ENCODE results near the gene CHMP2A.

CHMP2A gene

DNA sequence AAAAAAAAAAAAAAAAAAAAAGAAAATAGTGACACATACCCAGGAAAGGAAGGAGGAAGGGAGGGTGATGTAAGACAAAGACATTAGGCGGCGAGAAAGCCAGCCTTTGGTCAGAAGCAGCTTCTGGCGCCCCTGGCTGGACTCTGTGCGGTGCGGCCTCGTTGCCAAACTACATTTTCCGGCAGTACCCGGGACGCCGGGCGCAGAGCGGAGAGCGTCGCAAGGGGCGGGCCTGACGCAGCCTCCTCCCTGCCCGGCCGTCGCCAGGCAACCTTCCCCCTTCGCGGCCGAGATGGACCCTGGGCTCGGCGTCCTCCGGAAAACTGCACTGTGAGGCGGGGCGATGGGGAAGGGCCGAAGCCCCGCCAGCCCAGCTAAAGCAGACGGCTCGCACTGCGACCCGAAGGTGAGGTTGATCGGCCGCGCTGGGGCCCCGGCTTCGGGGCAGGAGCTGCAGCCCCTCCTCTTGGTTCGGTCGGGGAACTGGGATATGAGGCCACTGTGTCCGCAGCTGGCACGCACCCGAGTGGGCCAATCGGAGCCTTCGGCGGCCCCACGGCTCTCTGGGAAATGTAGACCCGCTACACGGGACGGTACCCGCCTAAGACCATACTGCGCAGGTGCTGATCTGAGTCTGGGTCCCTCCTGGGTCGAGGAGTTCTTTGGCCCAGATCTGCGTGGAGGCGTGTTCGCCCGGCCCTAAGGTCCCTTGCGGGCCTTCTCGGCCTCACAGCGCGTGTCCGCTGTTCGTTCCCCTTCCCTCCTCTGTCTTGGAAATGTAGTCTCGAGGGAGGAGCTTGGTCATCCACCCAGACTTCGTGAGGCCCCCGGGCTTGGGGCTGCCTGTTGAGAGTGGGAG lies 20.5 kb upstream of the CHMP2A start:
- Histone ChIP-seq H3K4me2 (ENCODE audit: low read length) (peak overlapping the region; percentile 99), H3K27ac (ENCODE audit: low read depth, low read length) (peak overlapping the region; percentile 57)

DNA sequence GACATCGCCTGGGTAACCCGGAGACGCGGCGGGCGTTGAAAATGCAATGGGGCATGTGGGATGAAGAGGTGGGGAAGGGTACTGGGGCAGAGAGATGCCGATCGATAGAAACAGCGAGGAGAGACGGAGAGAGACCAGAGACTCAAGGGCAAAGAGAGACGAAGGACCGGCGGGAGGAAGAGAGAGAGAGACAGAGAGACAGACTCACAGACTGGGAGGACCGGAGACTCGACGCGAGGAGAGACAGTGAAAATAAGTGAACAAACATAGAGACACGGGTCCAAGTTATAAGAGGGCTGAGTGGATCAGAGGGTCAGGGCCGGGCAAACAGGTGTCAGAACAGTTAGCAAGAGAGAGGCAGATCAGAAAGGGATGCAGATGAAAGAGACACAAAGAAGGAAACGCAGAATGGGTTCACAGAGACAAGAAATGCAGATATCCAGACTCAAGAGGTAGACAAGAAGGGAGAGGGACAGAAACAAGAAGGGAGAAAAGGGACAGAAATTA lies 18.8 kb upstream of the CHMP2A start:
- peaks cover 8% of the 10 kb centered on the region for H3F3A ChIP-seq (ENCODE audit: control insufficient read depth, insufficient read depth)
- no peaks in the 10 kb centered on the region for H3K9me3 ChIP-seq (ENCODE audit: control insufficient read depth, insufficient read depth, low read length)
- H3K4me1 ChIP-seq (ENCODE audit: control insufficient read depth, low read length) = peaks cover 33% of the 10 kb centered on the region
- peaks cover 21% of the 10 kb centered on the region for H3K36me3 ChIP-seq (ENCODE audit: control insufficient read depth, low read length)
- H3K4me3 ChIP-seq (ENCODE audit: low read length) = peak overlapping the region; percentile 76
- no peak for TF ChIP-seq EZH2phosphoT487 (IDR thresholded peaks at IDR 0.05; ENCODE audit: borderline replicate concordance, low read length)
- no peak for TF ChIP-seq CTCF (IDR thresholded peaks at IDR 0.05; ENCODE audit: low read depth, low read length, poor library complexity, severe bottlenecking)
- peak overlapping the region; percentile 54 for H3K27ac ChIP-seq (ENCODE audit: low read depth, low read length)
- no peaks in the 10 kb centered on the region for H3K27me3 ChIP-seq (ENCODE audit: control insufficient read depth, low read length)
- no peaks in the 10 kb centered on the region for H3K9me2 ChIP-seq (replicated peaks; ENCODE audit: control insufficient read depth, low read length)
- no peaks in the 10 kb centered on the region for H4K20me1 ChIP-seq (ENCODE audit: control insufficient read depth, insufficient read depth, low read depth, low read length)
- peaks cover 29% of the 10 kb centered on the region for H3K79me2 ChIP-seq (ENCODE audit: control insufficient read depth, low read length)
- peak overlapping the region; percentile 99 for H3K4me2 ChIP-seq (ENCODE audit: low read length)

More for the DNA sequence above, 20.5 kb upstream of the CHMP2A start:
- Histone ChIP-seq H3K4me1 (ENCODE audit: control insufficient read depth, low read length) (peaks cover 43% of the 10 kb centered on the region), H3K27me3 (ENCODE audit: control insufficient read depth, low read length) (no peaks in the 10 kb centered on the region), H3K4me3 (ENCODE audit: low read length) (peak overlapping the region; percentile 76), H3K79me2 (ENCODE audit: control insufficient read depth, low read length) (peaks cover 45% of the 10 kb centered on the region), H3K9me2 (replicated peaks; ENCODE audit: control insufficient read depth, low read length) (no peaks in the 10 kb centered on the region), H3F3A (ENCODE audit: control insufficient read depth, insufficient read depth) (peaks cover 14% of the 10 kb centered on the region), H4K20me1 (ENCODE audit: control insufficient read depth, insufficient read depth, low read depth, low read length) (no peaks in the 10 kb centered on the region), H3K9me3 (ENCODE audit: control insufficient read depth, insufficient read depth, low read length) (no peaks in the 10 kb centered on the region), H3K36me3 (ENCODE audit: control insufficient read depth, low read length) (peaks cover 7% of the 10 kb centered on the region)
- no peak for TF ChIP-seq CTCF (IDR thresholded peaks at IDR 0.05; ENCODE audit: low read depth, low read length, poor library complexity, severe bottlenecking)
- no peak for TF ChIP-seq EZH2phosphoT487 (IDR thresholded peaks at IDR 0.05; ENCODE audit: borderline replicate concordance, low read length)

- Histone ChIP-seq H4K20me1 (ENCODE audit: control insufficient read depth, insufficient read depth, low read depth, low read length) (no peaks in the 10 kb centered on the region), H3K4me3 (ENCODE audit: low read length) (peak within 1 kb of the TSS; percentile 76), H3K79me2 (ENCODE audit: control insufficient read depth, low read length) (peaks cover 23% of the 10 kb centered on the region), H3K4me2 (ENCODE audit: low read length) (peak within 1 kb of the TSS; percentile 99), H3K27me3 (ENCODE audit: control insufficient read depth, low read length) (no peaks in the 10 kb centered on the region), H3F3A (ENCODE audit: control insufficient read depth, insufficient read depth) (peaks cover 9% of the 10 kb centered on the region), H3K9me2 (replicated peaks; ENCODE audit: control insufficient read depth, low read length) (no peaks in the 10 kb centered on the region), H3K27ac (ENCODE audit: low read depth, low read length) (peak within 1 kb of the TSS; percentile 86), H3K4me1 (ENCODE audit: control insufficient read depth, low read length) (peaks cover 27% of the 10 kb centered on the region), H3K36me3 (ENCODE audit: control insufficient read depth, low read length) (peaks cover 24% of the 10 kb centered on the region), H3K9me3 (ENCODE audit: control insufficient read depth, insufficient read depth, low read length) (no peaks in the 10 kb centered on the region)
- TF ChIP-seq EZH2phosphoT487 (IDR thresholded peaks at IDR 0.05; ENCODE audit: borderline replicate concordance, low read length) (no peak), CTCF (IDR thresholded peaks at IDR 0.05; ENCODE audit: low read depth, low read length, poor library complexity, severe bottlenecking) (no peak)
Observed at GRCh38 chr19:58572818-58573657, 18.1 kb upstream of the CHMP2A start, which contains the start of gene MZF1. TSS of gene MZF1 (minus strand) at chr19:58573335. CDS start at chr19:58571389, 1,946 bp downstream.

Measured in DOHH2 (cell line).